Loucy (cell line): ENCODE measurements around the gene CD151.

Source experiments
- H2AFZ ChIP-seq: fragments of 200-600 bp; sonication (generic); 2 replicates; pipeline ENCODE4 v1.6.0; 2016; ENCODE audit warnings: antibody characterized with exemption, mild to moderate bottlenecking, low read length, moderate library complexity
- H3F3A ChIP-seq: fragments of 200-600 bp; 2 replicates; pipeline ENCODE4 v1.6.0; 2016; ENCODE audit warnings: antibody characterized with exemption, low read depth, mild to moderate bottlenecking
- H3K27me3 ChIP-seq: fragments of 200-600 bp; sonication (generic); 2 replicates; pipeline ENCODE4 v1.6.1; 2014; ENCODE audit warnings: low read length, mild to moderate bottlenecking; ENCODE audit not compliant: insufficient read depth, poor library complexity, severe bottlenecking
- H3K36me3 ChIP-seq: fragments of 200-600 bp; sonication (generic); 2 replicates; pipeline ENCODE4 v1.6.1; 2016; ENCODE audit warnings: low read length; ENCODE audit not compliant: insufficient read depth
- H3K4me1 ChIP-seq: fragments of 200-600 bp; sonication (generic); 2 replicates; pipeline ENCODE4 v1.5.1; 2014; ENCODE audit warnings: low read length, mild to moderate bottlenecking; ENCODE audit not compliant: insufficient read depth, poor library complexity, severe bottlenecking
- H3K4me2 ChIP-seq: fragments of 200-600 bp; sonication (generic); 2 replicates; pipeline ENCODE4 v1.6.0; 2014; ENCODE audit warnings: antibody characterized with exemption, low read length, low read depth, mild to moderate bottlenecking; ENCODE audit not compliant: poor library complexity, severe bottlenecking
- H3K4me3 ChIP-seq: fragments of 200-600 bp; sonication (generic); 2 replicates; pipeline ENCODE4 v1.5.1; 2014; ENCODE audit warnings: low read length, mild to moderate bottlenecking, mixed read lengths; ENCODE audit not compliant: poor library complexity, severe bottlenecking
- H3K79me2 ChIP-seq: fragments of 200-600 bp; sonication (generic); 2 replicates; pipeline ENCODE4 v1.6.1; 2014; ENCODE audit warnings: low read length; ENCODE audit not compliant: insufficient read depth
- H3K9ac ChIP-seq: fragments of 200-600 bp; sonication (generic); 2 replicates; pipeline ENCODE4 v1.6.0; 2014; ENCODE audit warnings: mild to moderate bottlenecking, low read depth, low read length, moderate library complexity; ENCODE audit not compliant: poor library complexity, severe bottlenecking
- H3K9me2 ChIP-seq: fragments of 200-600 bp; sonication (generic); replicated peaks from 2 replicates; pipeline ENCODE4 v1.6.1; 2016; ENCODE audit warnings: low read depth, low read length, mixed read lengths
- H3K9me3 ChIP-seq: fragments of 200-600 bp; sonication (generic); 2 replicates; pipeline ENCODE4 v1.6.1; 2014; ENCODE audit warnings: mild to moderate bottlenecking, antibody characterized with exemption, low read length, low read depth; ENCODE audit not compliant: insufficient read depth
- H4K20me1 ChIP-seq: fragments of 200-600 bp; sonication (generic); 2 replicates; pipeline ENCODE4 v1.6.0; 2014; ENCODE audit warnings: antibody characterized with exemption, low read length, mild to moderate bottlenecking; ENCODE audit not compliant: insufficient read depth, poor library complexity, severe bottlenecking
- CTCF ChIP-seq: fragments of 200-600 bp; sonication (generic); conservative IDR thresholded peaks from 2 replicates; pipeline ENCODE4 v1.5.1; 2014; ENCODE audit warnings: mild to moderate bottlenecking, antibody characterized with exemption, low read length
- EZH2phosphoT487 ChIP-seq: fragments of 200-600 bp; IDR thresholded peaks from 2 replicates; pipeline ENCODE4 v1.6.1; 2018; ENCODE audit warnings: antibody characterized with exemption, mild to moderate bottlenecking, moderate library complexity, borderline replicate concordance

CD151 gene

DNA sequence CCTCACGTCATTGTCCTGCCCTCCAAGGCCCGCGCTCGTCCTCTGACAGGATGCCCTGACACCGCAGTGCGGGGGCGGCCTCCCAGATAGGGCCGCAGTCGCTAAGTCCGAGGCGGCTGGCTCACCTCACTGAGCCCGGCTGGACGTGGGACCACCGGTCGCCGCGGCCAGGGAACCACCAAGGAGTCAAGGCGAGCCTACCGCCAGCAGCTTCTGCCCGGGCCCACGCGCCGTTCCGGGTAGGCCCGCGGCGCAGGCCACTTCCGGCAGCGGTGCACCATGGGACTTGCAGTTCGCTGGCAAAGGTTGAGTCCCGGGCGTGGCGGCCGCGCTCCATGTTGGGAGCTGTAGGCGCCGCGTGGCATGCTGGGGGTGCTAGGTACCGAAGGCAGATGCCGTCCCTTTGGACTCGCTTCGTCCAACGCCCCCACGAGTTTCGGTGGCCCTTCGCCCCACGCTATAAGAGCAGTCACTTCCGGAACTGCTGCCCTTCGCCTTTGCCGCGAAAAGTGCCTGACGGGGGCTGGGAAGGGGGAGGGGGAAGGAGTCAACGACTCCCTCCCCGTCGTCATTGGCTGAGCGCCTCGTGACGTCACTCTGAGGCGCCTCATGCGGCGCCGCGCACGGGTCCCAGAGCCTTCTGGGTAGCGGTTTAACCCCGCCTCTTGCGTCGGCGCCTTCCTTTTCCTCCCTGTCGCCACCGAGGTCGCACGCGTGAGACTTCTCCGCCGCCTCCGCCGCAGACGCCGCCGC is 23.3 kb upstream of the CD151 start, which contains the start of gene RPLP2:
Gene RPLP2 (plus strand): TSS at position 681 of the 753 bp plus-strand sequence. CDS start 268 bp downstream, outside the sequence.
- H2AFZ ChIP-seq: peak within 1 kb of the TSS; percentile 86

GRCh38 chr11:810040-810567 is 22.6 kb upstream of the CD151 start:
- H4K20me1 ChIP-seq: peaks cover 30% of the 10 kb centered on the region
- peak overlapping the region; percentile 89 for H3K4me3 ChIP-seq
- H3K9ac ChIP-seq: peak overlapping the region; percentile 93
- peaks cover 5% of the 10 kb centered on the region for H3K27me3 ChIP-seq
- H2AFZ ChIP-seq: no peak overlapping the region
- H3K9me3 ChIP-seq: no peaks in the 10 kb centered on the region
- no peaks in the 10 kb centered on the region; the same call in 1 of the 2 replicates for H3F3A ChIP-seq
- H3K9me2 ChIP-seq: no peaks in the 10 kb centered on the region
- TF ChIP-seq CTCF: no peak
- no peak for TF ChIP-seq EZH2phosphoT487
- peaks cover 28% of the 10 kb centered on the region for H3K4me1 ChIP-seq
- peaks cover 55% of the 10 kb centered on the region for H3K79me2 ChIP-seq
- H3K4me2 ChIP-seq: peak overlapping the region; percentile 84
- peaks cover 20% of the 10 kb centered on the region; the same call in 1 of the 2 replicates for H3K36me3 ChIP-seq

More for the DNA sequence above, 23.3 kb upstream of the CD151 start, which contains the start of gene RPLP2:
- Histone ChIP-seq H3K9me3 (no peaks in the 10 kb centered on the region), H3K27me3 (peaks cover 5% of the 10 kb centered on the region), H3K4me3 (peak within 1 kb of the TSS; percentile 89), H4K20me1 (peaks cover 32% of the 10 kb centered on the region), H3K79me2 (peaks cover 58% of the 10 kb centered on the region), H3K4me1 (peaks cover 32% of the 10 kb centered on the region), H3K9me2 (no peaks in the 10 kb centered on the region), H3K4me2 (peak within 1 kb of the TSS; percentile 94), H3K9ac (peak within 1 kb of the TSS; percentile 93), H3F3A (no peaks in the 10 kb centered on the region; the same call in 1 of the 2 replicates), H3K36me3 (peaks cover 20% of the 10 kb centered on the region; the same call in 1 of the 2 replicates)
- no peak for TF ChIP-seq EZH2phosphoT487
- no peak for TF ChIP-seq CTCF

DNA sequence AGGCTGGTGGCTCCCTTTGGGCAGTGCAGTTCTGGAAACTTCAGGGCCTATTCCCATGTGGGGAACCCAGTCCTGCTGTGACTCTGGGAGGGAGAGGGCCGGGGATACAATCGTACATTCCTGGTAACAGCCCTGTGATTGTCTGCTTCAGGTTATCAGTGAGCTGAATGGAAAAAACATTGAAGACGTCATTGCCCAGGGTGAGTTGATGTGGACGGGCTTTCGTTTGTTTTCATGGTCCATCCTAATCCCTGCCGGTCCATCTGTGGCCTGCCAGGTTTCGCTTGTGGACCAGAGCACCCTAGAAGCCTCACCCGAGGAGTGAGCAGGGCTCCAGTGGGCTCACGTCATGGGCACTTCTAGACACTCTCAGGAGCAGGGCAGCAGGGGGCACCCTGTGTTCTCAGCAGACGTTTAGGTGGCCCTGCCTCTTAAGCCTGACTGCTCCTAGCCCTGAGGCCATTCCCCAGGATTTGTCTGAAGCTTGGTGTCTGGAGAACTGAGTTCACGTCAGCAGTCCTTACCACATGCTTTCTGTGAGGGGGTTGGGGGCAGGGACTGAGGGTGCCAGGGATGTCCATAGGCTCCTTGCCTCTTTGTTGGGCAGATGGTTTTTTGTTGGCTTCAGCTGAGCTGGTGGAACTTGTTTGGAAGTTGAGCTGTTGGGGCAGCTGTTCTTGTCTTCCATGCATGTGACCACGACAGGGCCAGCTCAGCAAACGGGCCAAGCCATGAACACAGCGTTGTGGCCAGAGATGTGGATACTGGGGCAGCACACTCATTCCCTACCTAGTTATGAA is 21.1 kb upstream of the CD151 start:
- H3K9me3 ChIP-seq: no peaks in the 10 kb centered on the region
- peaks cover 5% of the 10 kb centered on the region for H3K27me3 ChIP-seq
- TF ChIP-seq EZH2phosphoT487 (no peak), CTCF (peak; percentile 39)
- no peak overlapping the region for H2AFZ ChIP-seq
- peak overlapping the region; percentile 89 for H3K4me3 ChIP-seq
- H4K20me1 ChIP-seq: peaks cover 30% of the 10 kb centered on the region
- peaks cover 55% of the 10 kb centered on the region for H3K79me2 ChIP-seq
- H3K36me3 ChIP-seq: peaks cover 20% of the 10 kb centered on the region; the same call in 1 of the 2 replicates
- H3K9me2 ChIP-seq: no peaks in the 10 kb centered on the region
- peak overlapping the region; percentile 84 for H3K4me2 ChIP-seq
- H3F3A ChIP-seq: no peaks in the 10 kb centered on the region
- peaks cover 24% of the 10 kb centered on the region for H3K4me1 ChIP-seq
- peak overlapping the region; percentile 93 for H3K9ac ChIP-seq
